GM18505 (cell line): Measurements from ENCODE around the gene MDM2.
"Not testable (repeated sequence)": the region's sequence is repeated elsewhere in the genome, so short reads cannot be mapped to it uniquely, and the experiment has no call there.

Source experiments
- ATAC-seq: cut with Tn5 transposase; IDR thresholded peaks from one replicate; pipeline ENCODE4 v1.9.1; 2021; ENCODE audit not compliant: unreplicated experiment
- POLR2A ChIP-seq: IDR thresholded peaks from 4 replicates; pipeline ENCODE4 v1.6.1; 2011; ENCODE audit warnings: borderline replicate concordance; ENCODE audit not compliant: insufficient read depth, insufficient read length; ENCODE audit errors: extremely low read depth

Gene MDM2

GRCh38 chr12:68838046-68838886 lies 30.3 kb downstream of the MDM2 start:
- no peak for ATAC-seq
- TF ChIP-seq POLR2A, result no peak

GRCh38 chr12:68839183-68840147 lies 31.5 kb downstream of the MDM2 start:
- no peak for ATAC-seq
- TF ChIP-seq POLR2A, result no peak

DNA sequence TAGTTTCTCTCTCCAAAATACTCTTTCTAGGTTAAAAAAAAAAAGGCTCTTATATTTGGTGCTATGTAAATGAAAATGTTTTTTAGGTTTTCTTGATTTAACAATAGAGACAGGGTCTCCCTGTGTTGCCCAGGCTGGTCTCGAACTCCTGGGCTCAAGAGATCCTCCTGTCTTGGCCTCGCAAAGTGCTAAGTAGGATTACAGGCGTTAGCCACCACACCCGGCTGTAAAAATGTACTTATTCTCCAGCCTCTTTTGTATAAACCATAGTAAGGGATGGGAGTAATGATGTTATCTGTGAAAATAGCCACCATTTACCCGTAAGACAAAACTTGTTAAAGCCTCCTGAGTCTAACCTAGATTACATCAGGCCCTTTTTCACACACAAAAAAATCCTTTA lies 33.2 kb downstream of the MDM2 start:
- not testable (repeated sequence) for ATAC-seq

- TF ChIP-seq POLR2A, result no peak
- no peak for ATAC-seq
Observed at GRCh38 chr12:68841717-68842116, 33.7 kb downstream of the MDM2 start.

DNA sequence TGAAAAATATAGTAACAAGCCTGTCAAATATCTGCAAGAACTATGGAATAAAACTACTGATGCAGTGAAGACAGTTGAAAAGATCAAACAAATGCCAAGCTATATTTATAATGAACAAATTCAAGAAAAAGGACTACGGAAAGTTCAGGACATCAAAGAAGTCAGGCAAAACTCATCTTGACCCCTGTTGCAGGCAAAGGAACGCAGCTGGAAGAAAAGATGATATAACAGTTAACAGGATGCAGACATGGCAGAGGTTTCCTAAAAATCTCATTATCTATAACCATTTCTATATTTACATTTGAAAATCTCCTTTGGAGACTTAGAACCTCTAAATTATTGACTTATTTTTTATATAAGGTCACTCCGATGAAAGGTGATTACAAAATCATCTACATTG lies 34.1 kb downstream of the MDM2 start:
- no peak for TF ChIP-seq POLR2A
- ATAC-seq, result no peak

DNA sequence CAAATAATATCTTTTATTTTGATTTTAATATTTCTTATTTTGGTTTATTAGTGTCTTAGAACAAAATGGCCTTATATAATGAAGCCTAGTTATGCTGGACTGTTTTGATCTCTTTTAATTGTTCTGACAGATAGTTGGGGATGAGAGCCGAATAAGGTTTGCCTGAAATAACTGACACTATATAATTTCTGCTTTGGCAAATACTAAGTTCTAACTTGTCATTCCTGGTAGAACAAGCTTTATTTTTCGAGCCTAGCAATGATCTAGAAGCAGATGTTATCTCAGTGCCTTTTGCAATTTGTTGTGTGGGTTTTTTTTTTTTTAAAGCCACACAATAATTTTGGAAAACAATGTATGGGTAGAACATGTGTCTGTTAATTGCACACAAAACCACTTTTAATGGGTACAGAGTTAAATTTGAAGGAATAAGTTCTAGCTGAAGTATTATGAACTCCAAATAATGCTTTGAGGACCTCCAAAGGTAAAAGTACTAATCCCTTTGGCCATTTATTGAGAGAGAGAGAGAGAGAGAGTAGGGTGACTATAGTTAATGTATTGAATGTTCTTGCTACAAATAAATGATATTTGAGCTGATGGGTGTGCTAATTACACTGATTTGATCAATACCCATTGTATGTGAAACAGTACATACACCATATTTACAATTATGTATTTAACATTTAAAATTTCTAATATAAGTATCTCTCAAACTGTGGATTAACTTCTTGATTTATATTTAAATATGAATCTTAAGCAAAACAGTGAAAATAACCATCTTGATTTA lies 35.0 kb downstream of the MDM2 start:
- no peak for TF ChIP-seq POLR2A
- no peak for ATAC-seq

GRCh38 chr12:68844318-68844745 lies 36.4 kb downstream of the MDM2 start:
- ATAC-seq, result no peak

DNA sequence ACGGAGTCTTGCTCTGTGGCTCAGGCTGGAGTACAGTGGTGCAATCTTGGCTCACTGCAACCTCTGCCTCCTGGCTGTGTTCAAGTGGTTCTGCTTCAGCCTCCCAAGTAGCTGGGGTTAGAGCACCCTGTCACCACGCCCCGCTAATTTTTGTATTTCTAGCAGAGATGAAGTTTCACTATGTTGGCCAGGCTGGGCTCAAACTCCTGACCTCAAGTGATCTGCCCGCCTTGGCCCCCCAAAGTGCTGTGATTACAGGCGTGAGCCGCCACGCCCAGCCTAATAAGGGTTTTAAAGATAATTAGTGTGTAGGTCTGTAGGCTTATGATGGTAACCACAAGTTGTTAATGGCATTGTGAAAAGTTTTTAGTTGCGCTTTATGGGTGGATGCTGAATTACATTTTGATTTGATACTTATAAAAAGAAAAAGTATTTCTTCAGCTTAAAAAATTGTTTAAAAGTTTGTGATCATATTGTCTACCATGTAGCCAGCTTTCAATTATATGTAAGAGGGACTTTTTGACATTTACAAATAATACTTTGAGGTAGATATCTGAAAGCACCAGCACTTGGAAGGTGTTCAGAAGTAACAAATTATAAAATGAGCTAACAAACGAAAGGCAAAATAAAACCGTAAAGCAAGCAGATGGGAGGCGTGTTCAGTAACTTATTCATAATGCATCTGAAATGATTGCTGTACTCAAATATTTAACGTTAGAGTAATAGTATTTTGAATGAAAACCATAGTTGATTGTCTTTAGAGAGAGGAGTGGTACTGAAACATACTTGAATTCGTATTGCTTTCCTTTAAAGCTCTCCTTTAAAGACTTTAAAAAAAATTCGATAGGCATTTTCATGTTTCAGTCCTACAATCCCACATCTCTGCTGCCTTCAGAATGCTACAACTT lies 37.1 kb downstream of the MDM2 start:
- TF ChIP-seq POLR2A, result no peak
- ATAC-seq, result no peak

More at GRCh38 chr12:68844318-68844745, 36.4 kb downstream of the MDM2 start:
- TF ChIP-seq POLR2A, result peak; percentile 15

- no peak for ATAC-seq
- no peak for TF ChIP-seq POLR2A
Observed at GRCh38 chr12:68846811-68847210, 38.8 kb downstream of the MDM2 start.

GRCh38 chr12:68850390-68850789 lies 42.4 kb downstream of the MDM2 start:
- no peak for TF ChIP-seq POLR2A
- ATAC-seq, result no peak

DNA sequence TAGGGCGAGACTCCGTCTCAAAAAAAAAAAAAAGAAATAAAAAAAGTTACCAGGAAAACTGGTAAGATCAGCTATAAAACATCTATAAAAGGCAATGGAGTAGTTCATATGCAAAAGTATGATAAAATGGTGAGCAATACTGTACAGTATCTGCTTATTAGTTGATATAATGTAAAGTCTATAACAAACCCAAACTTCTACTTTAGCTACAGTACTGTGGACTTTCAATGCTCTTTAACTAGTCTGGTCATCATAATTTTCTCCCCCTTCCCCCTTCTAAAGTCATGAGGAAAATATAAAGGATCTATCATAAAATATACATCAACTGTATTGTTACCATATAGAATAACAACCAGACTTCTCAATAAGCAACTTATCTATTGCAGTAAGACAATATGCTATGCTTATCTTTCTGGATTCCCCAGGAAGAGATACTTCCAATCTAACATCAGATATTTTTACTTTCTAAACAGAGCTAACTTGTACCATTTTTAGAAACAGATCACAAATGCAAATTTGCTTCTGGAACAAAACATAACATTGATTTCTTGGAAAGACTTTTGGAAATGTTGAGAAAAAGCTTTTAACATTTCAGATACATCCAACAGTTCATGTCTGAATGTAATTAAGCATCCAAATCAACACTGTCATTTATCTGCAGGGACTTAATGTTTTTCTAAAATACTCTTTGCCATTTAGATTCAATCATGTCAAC lies 43.8 kb downstream of the MDM2 start:
- no peak for TF ChIP-seq POLR2A
- no peak for ATAC-seq

GRCh38 chr12:68853396-68854077 lies 45.6 kb downstream of the MDM2 start:
- ATAC-seq, result no peak
- no peak for TF ChIP-seq POLR2A

GRCh38 chr12:68854078-68854468 lies 46.1 kb downstream of the MDM2 start:
- no peak for TF ChIP-seq POLR2A
- ATAC-seq, result no peak
